HL-60 (cell line): ENCODE measurements around the gene CLDN16.
A peak's percentile ranks its signal among the peaks of the same experiment; 100 is the strongest.

Experiments used
- GABPA ChIP-seq: IDR thresholded peaks from 2 replicates; pipeline ENCODE4 v1.6.1; 2012; ENCODE audit warnings: low read depth
- POLR2AphosphoS5 ChIP-seq: IDR thresholded peaks from 2 replicates; pipeline ENCODE4 v1.6.1; 2012; ENCODE audit warnings: low read depth
- SPI1 ChIP-seq: IDR thresholded peaks from 2 replicates; pipeline ENCODE4 v1.6.1; 2012; ENCODE audit warnings: low read depth, mild to moderate bottlenecking, borderline replicate concordance
- TF ChIP-seq, protein P1 (sequence below): IDR thresholded peaks from one replicate; pipeline ENCODE4 v1.5.1; 2011; ENCODE audit warnings: low read length, control low read depth, inconsistent platforms; ENCODE audit not compliant: insufficient read depth

DNA sequence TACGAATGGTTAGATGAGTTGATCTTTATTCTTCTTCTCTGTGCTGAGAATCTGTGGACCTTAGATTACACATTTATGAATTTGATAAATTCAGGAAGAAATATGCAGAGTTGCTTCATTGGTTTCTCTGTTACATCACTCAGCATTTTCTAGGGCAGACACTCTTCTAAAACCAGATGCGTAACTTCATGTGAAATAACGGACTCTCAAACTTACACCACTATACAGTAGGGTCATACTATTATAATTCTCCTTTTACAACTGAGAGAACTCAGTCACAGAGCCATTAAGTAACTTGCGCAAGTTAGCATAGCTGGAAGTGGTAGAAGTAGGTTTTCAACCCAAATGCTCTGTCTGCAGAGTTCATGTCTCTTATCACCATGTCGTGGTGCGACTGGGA is 56.0 kb downstream of the CLDN16 start:
- TF ChIP-seq, protein P1, sequence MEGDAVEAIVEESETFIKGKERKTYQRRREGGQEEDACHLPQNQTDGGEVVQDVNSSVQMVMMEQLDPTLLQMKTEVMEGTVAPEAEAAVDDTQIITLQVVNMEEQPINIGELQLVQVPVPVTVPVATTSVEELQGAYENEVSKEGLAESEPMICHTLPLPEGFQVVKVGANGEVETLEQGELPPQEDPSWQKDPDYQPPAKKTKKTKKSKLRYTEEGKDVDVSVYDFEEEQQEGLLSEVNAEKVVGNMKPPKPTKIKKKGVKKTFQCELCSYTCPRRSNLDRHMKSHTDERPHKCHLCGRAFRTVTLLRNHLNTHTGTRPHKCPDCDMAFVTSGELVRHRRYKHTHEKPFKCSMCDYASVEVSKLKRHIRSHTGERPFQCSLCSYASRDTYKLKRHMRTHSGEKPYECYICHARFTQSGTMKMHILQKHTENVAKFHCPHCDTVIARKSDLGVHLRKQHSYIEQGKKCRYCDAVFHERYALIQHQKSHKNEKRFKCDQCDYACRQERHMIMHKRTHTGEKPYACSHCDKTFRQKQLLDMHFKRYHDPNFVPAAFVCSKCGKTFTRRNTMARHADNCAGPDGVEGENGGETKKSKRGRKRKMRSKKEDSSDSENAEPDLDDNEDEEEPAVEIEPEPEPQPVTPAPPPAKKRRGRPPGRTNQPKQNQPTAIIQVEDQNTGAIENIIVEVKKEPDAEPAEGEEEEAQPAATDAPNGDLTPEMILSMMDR = no peak
- TF ChIP-seq GABPA = no peak
- TF ChIP-seq POLR2AphosphoS5 = peak; percentile 38; the same call in 1 of the 2 replicates
- no peak for TF ChIP-seq SPI1
